ENCODE results near the gene COBL.

GRCh38 chr7:51175992-51176388, 140.6 kb downstream of the COBL start:
- TF ChIP-seq POLR2A (IDR thresholded peaks at IDR 0.05), result no peak
- TF ChIP-seq CTCF (IDR thresholded peaks at IDR 0.05), result no peak

Data from right lobe of liver (tissue), 4 donors.